ENCODE data around the gene COPS7B. TPM values are rescaled to one million over a fixed set of nuclear protein-coding genes. Genes with fewer than 3 reads are reported as not detected.

Gene COPS7B
- polyA plus RNA-seq, 1 of the 3 experiments (the other 2 are of a cell fraction): 60.5 TPM

DNA sequence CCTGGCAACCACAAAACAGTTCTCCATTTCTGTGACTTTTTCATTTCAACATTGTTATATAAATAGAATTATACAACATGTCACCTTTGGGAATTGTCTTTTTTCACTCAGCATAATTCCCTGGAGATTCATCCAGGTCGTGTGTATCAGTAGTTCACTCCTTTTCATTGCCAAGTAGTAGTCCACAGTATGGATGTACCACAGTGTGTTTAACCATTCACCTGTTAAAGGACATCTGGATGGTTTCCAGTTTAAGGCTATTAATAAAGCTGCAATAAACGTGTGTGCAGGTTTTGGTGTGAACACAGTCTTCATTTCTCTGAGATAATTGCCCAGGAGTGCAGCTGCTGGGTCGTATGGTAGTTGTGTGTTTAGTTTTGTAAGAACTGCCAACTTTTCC is 35.7 kb downstream of the COPS7B start:
- 2% methylated on average over 3 of the region's 3 CpGs for WGBS (ENCODE audit: low lambda C conversion rate)
- no peaks in the 10 kb centered on the region for H3K36me3 ChIP-seq (replicated peaks in 1 of 2; ENCODE audit: control insufficient read depth in 1 of 2, insufficient read depth in 2 of 2, low read length in 1 of 2)
- no peak overlapping the region for H3K4me2 ChIP-seq
- H3F3A ChIP-seq (replicated peaks; ENCODE audit: insufficient read depth): no peaks in the 10 kb centered on the region
- no peaks in the 10 kb centered on the region for H3K9me3 ChIP-seq
- H3K4me1 ChIP-seq (ENCODE audit: control insufficient read depth in 1 of 2, insufficient read depth in 2 of 2, low read depth in 1 of 2, low read length in 1 of 2): no peaks in the 10 kb centered on the region
- TF ChIP-seq, protein P1, sequence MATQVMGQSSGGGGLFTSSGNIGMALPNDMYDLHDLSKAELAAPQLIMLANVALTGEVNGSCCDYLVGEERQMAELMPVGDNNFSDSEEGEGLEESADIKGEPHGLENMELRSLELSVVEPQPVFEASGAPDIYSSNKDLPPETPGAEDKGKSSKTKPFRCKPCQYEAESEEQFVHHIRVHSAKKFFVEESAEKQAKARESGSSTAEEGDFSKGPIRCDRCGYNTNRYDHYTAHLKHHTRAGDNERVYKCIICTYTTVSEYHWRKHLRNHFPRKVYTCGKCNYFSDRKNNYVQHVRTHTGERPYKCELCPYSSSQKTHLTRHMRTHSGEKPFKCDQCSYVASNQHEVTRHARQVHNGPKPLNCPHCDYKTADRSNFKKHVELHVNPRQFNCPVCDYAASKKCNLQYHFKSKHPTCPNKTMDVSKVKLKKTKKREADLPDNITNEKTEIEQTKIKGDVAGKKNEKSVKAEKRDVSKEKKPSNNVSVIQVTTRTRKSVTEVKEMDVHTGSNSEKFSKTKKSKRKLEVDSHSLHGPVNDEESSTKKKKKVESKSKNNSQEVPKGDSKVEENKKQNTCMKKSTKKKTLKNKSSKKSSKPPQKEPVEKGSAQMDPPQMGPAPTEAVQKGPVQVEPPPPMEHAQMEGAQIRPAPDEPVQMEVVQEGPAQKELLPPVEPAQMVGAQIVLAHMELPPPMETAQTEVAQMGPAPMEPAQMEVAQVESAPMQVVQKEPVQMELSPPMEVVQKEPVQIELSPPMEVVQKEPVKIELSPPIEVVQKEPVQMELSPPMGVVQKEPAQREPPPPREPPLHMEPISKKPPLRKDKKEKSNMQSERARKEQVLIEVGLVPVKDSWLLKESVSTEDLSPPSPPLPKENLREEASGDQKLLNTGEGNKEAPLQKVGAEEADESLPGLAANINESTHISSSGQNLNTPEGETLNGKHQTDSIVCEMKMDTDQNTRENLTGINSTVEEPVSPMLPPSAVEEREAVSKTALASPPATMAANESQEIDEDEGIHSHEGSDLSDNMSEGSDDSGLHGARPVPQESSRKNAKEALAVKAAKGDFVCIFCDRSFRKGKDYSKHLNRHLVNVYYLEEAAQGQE (IDR thresholded peaks at IDR 0.05; ENCODE audit: low read depth, low read length): no peak
- TF ChIP-seq, protein P2, sequence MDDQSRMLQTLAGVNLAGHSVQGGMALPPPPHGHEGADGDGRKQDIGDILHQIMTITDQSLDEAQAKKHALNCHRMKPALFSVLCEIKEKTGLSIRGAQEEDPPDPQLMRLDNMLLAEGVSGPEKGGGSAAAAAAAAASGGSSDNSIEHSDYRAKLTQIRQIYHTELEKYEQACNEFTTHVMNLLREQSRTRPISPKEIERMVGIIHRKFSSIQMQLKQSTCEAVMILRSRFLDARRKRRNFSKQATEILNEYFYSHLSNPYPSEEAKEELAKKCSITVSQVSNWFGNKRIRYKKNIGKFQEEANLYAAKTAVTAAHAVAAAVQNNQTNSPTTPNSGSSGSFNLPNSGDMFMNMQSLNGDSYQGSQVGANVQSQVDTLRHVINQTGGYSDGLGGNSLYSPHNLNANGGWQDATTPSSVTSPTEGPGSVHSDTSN (IDR thresholded peaks at IDR 0.05): no peak
- no peak for TF ChIP-seq FOXM1 (IDR thresholded peaks at IDR 0.05; ENCODE audit: low read depth)
- TF ChIP-seq, protein P3, sequence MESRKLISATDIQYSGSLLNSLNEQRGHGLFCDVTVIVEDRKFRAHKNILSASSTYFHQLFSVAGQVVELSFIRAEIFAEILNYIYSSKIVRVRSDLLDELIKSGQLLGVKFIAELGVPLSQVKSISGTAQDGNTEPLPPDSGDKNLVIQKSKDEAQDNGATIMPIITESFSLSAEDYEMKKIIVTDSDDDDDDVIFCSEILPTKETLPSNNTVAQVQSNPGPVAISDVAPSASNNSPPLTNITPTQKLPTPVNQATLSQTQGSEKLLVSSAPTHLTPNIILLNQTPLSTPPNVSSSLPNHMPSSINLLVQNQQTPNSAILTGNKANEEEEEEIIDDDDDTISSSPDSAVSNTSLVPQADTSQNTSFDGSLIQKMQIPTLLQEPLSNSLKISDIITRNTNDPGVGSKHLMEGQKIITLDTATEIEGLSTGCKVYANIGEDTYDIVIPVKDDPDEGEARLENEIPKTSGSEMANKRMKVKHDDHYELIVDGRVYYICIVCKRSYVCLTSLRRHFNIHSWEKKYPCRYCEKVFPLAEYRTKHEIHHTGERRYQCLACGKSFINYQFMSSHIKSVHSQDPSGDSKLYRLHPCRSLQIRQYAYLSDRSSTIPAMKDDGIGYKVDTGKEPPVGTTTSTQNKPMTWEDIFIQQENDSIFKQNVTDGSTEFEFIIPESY (IDR thresholded peaks at IDR 0.05; ENCODE audit: borderline replicate concordance, low read depth): no peak
- TF ChIP-seq, protein P4, sequence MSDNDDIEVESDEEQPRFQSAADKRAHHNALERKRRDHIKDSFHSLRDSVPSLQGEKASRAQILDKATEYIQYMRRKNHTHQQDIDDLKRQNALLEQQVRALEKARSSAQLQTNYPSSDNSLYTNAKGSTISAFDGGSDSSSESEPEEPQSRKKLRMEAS (IDR thresholded peaks at IDR 0.05; ENCODE audit: low read depth): no peak
- no peak for TF ChIP-seq FOXJ3 (CRISPR knock-in tag; IDR thresholded peaks at IDR 0.05)
- TF ChIP-seq, protein P5, sequence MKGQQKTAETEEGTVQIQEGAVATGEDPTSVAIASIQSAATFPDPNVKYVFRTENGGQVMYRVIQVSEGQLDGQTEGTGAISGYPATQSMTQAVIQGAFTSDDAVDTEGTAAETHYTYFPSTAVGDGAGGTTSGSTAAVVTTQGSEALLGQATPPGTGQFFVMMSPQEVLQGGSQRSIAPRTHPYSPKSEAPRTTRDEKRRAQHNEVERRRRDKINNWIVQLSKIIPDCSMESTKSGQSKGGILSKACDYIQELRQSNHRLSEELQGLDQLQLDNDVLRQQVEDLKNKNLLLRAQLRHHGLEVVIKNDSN (IDR thresholded peaks at IDR 0.05; ENCODE audit: borderline replicate concordance, low read depth): no peak
- TF ChIP-seq, protein P6, sequence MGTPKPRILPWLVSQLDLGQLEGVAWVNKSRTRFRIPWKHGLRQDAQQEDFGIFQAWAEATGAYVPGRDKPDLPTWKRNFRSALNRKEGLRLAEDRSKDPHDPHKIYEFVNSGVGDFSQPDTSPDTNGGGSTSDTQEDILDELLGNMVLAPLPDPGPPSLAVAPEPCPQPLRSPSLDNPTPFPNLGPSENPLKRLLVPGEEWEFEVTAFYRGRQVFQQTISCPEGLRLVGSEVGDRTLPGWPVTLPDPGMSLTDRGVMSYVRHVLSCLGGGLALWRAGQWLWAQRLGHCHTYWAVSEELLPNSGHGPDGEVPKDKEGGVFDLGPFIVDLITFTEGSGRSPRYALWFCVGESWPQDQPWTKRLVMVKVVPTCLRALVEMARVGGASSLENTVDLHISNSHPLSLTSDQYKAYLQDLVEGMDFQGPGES (IDR thresholded peaks at IDR 0.05; ENCODE audit: low read depth, low read length): no peak
- no peak for TF ChIP-seq CHD2 (IDR thresholded peaks at IDR 0.05; ENCODE audit: low read length, partially characterized antibody)
- TF ChIP-seq, protein P7, sequence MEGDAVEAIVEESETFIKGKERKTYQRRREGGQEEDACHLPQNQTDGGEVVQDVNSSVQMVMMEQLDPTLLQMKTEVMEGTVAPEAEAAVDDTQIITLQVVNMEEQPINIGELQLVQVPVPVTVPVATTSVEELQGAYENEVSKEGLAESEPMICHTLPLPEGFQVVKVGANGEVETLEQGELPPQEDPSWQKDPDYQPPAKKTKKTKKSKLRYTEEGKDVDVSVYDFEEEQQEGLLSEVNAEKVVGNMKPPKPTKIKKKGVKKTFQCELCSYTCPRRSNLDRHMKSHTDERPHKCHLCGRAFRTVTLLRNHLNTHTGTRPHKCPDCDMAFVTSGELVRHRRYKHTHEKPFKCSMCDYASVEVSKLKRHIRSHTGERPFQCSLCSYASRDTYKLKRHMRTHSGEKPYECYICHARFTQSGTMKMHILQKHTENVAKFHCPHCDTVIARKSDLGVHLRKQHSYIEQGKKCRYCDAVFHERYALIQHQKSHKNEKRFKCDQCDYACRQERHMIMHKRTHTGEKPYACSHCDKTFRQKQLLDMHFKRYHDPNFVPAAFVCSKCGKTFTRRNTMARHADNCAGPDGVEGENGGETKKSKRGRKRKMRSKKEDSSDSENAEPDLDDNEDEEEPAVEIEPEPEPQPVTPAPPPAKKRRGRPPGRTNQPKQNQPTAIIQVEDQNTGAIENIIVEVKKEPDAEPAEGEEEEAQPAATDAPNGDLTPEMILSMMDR (IDR thresholded peaks at IDR 0.05): no peak
- TF ChIP-seq NFIC (IDR thresholded peaks at IDR 0.05; ENCODE audit: borderline replicate concordance): no peak
- no peak for TF ChIP-seq FOSL2 (IDR thresholded peaks at IDR 0.05; ENCODE audit: borderline replicate concordance, low read depth)
- TF ChIP-seq GABPA (IDR thresholded peaks at IDR 0.05; ENCODE audit: low read depth): no peak
- TF ChIP-seq SMC3 (IDR thresholded peaks at IDR 0.05; ENCODE audit: low read depth, low read length): no peak
- TF ChIP-seq RXRA (IDR thresholded peaks at IDR 0.05; ENCODE audit: borderline replicate concordance, low read depth): no peak
- TF ChIP-seq RAD21 (IDR thresholded peaks at IDR 0.05; ENCODE audit: low read length): no peak
- TF ChIP-seq SIN3A (IDR thresholded peaks at IDR 0.05; ENCODE audit: borderline replicate concordance, low read depth, low read length): no peak
- TF ChIP-seq TCF12 (IDR thresholded peaks at IDR 0.05): no peak
- TF ChIP-seq RCOR1 (IDR thresholded peaks at IDR 0.05; ENCODE audit: low read length): no peak
- no peak for TF ChIP-seq ELF1 (IDR thresholded peaks at IDR 0.05)
- no peaks in the 10 kb centered on the region for H3K9me2 ChIP-seq
- ChIA-PET CTCF (no interaction called here), POLR2A (no interaction called here)
- H3K4me3 ChIP-seq (ENCODE audit: low read depth in 2 of 2, low read length in 1 of 2): no peak overlapping the region
- no peak overlapping the region for H3K9ac ChIP-seq
- no peak for DNase-seq
- no peaks in the 10 kb centered on the region for H4K20me1 ChIP-seq (ENCODE audit: insufficient read depth)
- H3K27ac ChIP-seq (ENCODE audit: low read depth in 2 of 2, low read length in 1 of 2): no peak overlapping the region
- H2AFZ ChIP-seq (ENCODE audit: low read depth): no peak overlapping the region
- no peaks in the 10 kb centered on the region for H3K79me2 ChIP-seq (ENCODE audit: insufficient read depth)
- H3K27me3 ChIP-seq (ENCODE audit: insufficient read depth): no peaks in the 10 kb centered on the region; the same call in 1 of the 2 replicates

All from SK-N-SH (cell line).